ENCODE results near the gene SH3BP2.

The SH3BP2 gene

DNA sequence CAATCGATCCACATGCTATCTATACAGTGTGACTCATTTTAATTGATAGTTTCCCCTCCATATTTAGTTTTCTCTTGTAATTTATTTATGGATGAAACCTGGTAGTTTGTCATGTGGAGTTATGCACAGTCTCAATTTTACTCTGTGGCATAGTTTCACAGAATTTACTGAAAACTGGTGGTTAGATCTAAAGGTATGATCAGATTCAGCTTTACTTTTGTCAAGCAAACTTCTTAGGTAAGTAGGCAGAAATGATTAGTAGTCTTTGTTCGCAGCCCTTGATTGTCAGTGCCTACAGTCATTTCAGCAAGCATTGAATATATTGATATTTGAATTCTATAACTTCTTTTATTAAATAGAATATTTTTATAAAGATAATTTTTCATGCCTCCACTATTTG lies 53.3 kb downstream of the SH3BP2 start:
- no peak for DNase-seq (ENCODE audit: low read depth, low spot score)
- POLR2A ChIA-PET, result no interaction called here
- no peak overlapping the region for H3K4me3 ChIP-seq (ENCODE audit: low read depth, low read length)
- CTCF ChIA-PET, result no interaction called here
- TF ChIP-seq, protein P1, sequence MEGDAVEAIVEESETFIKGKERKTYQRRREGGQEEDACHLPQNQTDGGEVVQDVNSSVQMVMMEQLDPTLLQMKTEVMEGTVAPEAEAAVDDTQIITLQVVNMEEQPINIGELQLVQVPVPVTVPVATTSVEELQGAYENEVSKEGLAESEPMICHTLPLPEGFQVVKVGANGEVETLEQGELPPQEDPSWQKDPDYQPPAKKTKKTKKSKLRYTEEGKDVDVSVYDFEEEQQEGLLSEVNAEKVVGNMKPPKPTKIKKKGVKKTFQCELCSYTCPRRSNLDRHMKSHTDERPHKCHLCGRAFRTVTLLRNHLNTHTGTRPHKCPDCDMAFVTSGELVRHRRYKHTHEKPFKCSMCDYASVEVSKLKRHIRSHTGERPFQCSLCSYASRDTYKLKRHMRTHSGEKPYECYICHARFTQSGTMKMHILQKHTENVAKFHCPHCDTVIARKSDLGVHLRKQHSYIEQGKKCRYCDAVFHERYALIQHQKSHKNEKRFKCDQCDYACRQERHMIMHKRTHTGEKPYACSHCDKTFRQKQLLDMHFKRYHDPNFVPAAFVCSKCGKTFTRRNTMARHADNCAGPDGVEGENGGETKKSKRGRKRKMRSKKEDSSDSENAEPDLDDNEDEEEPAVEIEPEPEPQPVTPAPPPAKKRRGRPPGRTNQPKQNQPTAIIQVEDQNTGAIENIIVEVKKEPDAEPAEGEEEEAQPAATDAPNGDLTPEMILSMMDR (IDR thresholded peaks at IDR 0.05; ENCODE audit: insufficient read depth, low read length, missing control alignments), result no peak

DNA sequence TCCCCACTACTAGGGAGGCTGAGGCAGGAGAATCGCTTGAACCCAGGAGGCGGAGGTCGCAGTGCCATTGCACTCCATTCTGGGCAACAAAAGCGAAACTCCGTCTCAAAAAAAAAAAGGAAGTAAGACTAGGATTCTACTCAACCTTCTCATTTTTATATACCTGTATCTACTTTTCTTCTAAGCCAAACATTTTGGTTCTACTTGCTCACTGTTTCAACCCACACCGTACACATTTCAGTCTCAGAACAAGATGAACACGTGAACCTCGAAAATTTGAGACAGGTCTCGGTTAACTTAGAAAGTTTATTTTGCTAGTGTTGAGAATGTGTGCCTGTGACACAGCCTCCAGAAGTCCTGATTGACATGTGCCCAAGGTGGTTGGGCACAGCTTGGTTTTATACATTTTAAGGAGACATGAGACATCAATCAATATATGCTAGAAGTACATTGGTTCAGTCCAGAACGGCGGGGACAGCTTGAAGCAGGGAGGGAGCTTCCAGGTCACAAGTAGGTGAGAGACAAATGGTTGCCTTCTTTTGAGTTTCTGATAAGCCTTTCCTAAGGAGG lies 54.5 kb downstream of the SH3BP2 start:
- ChIA-PET CTCF (interaction anchor here (1.2 kb wide), 1 partner anchor 83 kb away, joined by 3 read pairs; no protein-coding TSS in a partner anchor), POLR2A (no interaction called here)
- TF ChIP-seq, protein P1 (IDR thresholded peaks at IDR 0.05; ENCODE audit: insufficient read depth, low read length, missing control alignments), result no peak
- no peak for DNase-seq (ENCODE audit: low read depth, low spot score)
- no peak overlapping the region for H3K4me3 ChIP-seq (ENCODE audit: low read depth, low read length)

GRCh38 chr4:2848449-2848848 lies 55.6 kb downstream of the SH3BP2 start:
- no peak overlapping the region for H3K4me3 ChIP-seq (ENCODE audit: low read depth, low read length)

GRCh38 chr4:2849267-2850152 lies 56.6 kb downstream of the SH3BP2 start:
- DNase-seq (ENCODE audit: low read depth, low spot score), result no peak
- TF ChIP-seq, protein P1 (IDR thresholded peaks at IDR 0.05; ENCODE audit: insufficient read depth, low read length, missing control alignments), result no peak
- POLR2A ChIA-PET, result interaction anchor here (0.5 kb wide), 1 partner anchor 30 kb away, joined by 3 read pairs; no protein-coding TSS in a partner anchor
- CTCF ChIA-PET, result interaction anchor here (2.6 kb wide), 1 partner anchor 85 kb away, joined by 9 read pairs; no protein-coding TSS in a partner anchor
- no peak overlapping the region for H3K4me3 ChIP-seq (ENCODE audit: low read depth, low read length)

More at GRCh38 chr4:2848449-2848848, 55.6 kb downstream of the SH3BP2 start:
- TF ChIP-seq, protein P1 (IDR thresholded peaks at IDR 0.05; ENCODE audit: insufficient read depth, low read length, missing control alignments), result no peak
- CTCF ChIA-PET, result no interaction called here
- DNase-seq (ENCODE audit: low read depth, low spot score), result no peak
- POLR2A ChIA-PET, result no interaction called here

DNA sequence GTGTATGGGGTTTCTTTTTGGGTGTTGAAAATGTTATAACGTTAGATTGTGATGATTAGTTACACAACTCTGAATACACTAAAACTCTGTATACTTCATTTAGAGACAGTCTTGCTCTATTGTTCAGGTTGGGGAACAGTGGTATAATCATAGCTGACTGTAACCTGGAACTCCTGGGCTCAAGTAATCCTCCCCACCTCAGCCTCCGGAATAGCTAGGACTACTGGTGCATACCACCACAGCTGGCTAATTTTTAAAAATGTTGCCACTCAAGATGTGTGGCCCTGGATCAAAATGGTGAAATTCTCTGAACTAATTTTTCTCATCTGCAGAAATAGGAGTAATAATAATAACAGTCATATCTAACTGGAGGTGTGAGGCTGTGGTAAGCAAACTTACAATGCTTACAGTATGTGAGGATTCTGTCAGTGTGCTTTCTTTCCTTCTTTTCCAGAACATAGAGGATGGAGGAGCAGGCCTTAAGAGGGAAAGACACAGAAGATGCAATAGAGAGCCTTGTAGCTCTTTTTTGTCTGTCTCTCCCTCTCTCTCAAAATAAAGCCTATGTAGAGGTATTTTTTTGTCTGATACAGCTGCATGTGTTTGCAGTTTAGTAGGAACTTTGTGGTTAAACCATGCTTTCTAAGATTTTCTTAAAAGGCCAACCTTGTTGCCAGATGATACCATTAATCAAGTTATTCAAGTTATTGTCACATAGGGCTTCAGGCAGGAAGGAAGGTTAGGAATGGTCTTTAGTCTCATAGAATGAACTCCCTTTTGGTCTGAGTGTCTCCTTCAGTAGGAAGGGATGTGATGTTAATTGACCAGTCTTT lies 58.3 kb downstream of the SH3BP2 start:
- TF ChIP-seq, protein P1 (IDR thresholded peaks at IDR 0.05; ENCODE audit: insufficient read depth, low read length, missing control alignments), result no peak
- POLR2A ChIA-PET, result interaction anchor here (0.6 kb wide), 1 partner anchor 385 kb away, joined by 3 read pairs; no protein-coding TSS in a partner anchor
- CTCF ChIA-PET, result interaction anchor here (2.6 kb wide), 1 partner anchor 87 kb away, joined by 9 read pairs; no protein-coding TSS in a partner anchor
- no peak overlapping the region for H3K4me3 ChIP-seq (ENCODE audit: low read depth, low read length)
- no peak for DNase-seq (ENCODE audit: low read depth, low spot score)

Measured in AG04449 (cell line).